Urinary bladder (tissue), 4 donors: ENCODE results near the gene RPL13. TPM values are rescaled to one million over a fixed set of nuclear protein-coding genes. Genes with fewer than 3 reads are reported as not detected.

Experiments
- DNase-seq: peaks from one replicate; pipeline ENCODE4 v3.0.0-alpha.2; 2015; ENCODE audit errors: extremely low spot score
- H3K27ac ChIP-seq: one replicate; pipeline ENCODE4 v1.5.1; 2013; ENCODE audit warnings: low read depth, mild to moderate bottlenecking, moderate library complexity
- H3K36me3 ChIP-seq: one replicate; pipeline ENCODE4 v1.6.1; 2013; ENCODE audit warnings: mild to moderate bottlenecking, moderate library complexity; ENCODE audit not compliant: insufficient read depth
- H3K4me1 ChIP-seq: one replicate; pipeline ENCODE4 v1.6.1; 2013; ENCODE audit warnings: mild to moderate bottlenecking, moderate library complexity; ENCODE audit not compliant: insufficient read depth
- H3K4me3 ChIP-seq: one replicate; pipeline ENCODE4 v1.5.1; 2013; ENCODE audit warnings: low read depth, low read length
- WGBS: extraction: QIAGEN DNeasy Blood & Tissue Kit; methylation state at CpG from one replicate; pipeline ENCODE4 v1.1.7; 2013; 5-methylcytosine and 5-hydroxymethylcytosine counted together
- polyA plus RNA-seq: library from polyadenylated mRNA; stranded (reverse); fragments of 200-250 nt; gene quantifications from one replicate; pipeline ENCODE4 v1.2.3, GENCODE V29; 2013
- total RNA-seq: library from RNA; depleted of rRNA; stranded (reverse); fragments of >200 nt; gene quantifications from one replicate; pipeline ENCODE4 v1.2.3, GENCODE V29; 2014
- donor health status: healthy with polysubstance abuse.
- donor health status: healthy.

Gene RPL13
- total and polyA plus RNA-seq, 2 donors = 2,031 to 7,650 TPM

DNA sequence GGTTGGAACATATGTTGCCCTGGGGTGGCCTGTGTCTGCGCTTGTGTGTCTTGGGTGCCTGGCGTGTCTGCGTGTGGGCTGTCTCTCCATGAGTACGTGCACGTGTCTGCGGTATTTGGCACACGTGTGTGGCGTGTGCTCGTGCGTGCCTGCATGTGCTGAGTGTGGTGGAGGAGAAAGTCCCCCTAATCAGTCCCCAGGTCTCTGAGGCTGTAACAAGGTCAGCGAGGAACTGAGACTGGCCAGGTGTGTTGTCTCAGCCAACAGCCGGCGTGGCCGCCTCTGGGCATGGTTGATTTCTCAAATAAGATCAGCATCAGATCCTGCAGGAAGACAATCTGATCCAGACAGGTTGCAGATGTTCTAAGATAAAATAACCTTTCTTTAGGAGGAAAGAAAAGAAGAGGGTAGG lies 11.6 kb downstream of the RPL13 start:
- WGBS = 36% methylated on average over 14 of the region's 14 CpGs
- Histone ChIP-seq H3K4me1 (peaks cover 3% of the 10 kb centered on the region), H3K4me3 (no peak overlapping the region), H3K27ac (no peak overlapping the region), H3K36me3 (no peaks in the 10 kb centered on the region)
- DNase-seq = no peak

DNA sequence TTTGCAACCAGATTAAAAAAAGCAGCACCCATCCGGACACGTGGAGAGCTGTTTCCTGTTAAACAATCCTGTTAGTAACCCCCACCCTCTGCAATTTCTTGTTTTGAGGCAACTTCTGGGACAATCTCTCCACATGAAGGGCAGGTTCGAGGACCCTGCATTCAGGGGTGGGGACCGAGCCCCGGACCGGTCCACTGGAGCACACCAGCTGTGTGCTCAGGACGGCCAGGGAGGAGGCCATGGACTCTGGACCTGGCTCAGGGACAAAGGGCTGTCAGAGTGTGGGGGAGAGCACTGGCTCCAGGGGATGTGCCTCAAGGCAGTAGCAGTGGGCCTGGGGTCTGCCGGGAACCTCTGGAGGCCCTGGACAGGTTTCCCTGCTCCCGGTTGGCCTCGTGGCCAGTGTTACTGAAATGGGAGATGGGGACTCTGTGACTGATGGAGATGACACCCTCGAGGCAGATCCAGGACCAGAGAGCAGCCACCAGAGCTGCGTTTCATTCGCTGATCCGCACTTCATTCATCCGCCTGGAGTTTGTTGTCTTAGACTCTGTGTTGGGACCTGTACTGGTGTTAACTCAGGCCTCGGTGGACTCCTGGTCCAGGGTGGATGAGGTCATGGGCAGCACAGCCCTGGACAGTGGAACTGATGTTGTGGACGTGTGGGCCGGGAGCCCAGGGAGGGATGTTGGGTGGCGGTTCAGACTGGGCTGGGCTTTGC lies 12.2 kb downstream of the RPL13 start:
- no peak for DNase-seq
- Histone ChIP-seq H3K27ac (no peak overlapping the region), H3K36me3 (no peaks in the 10 kb centered on the region), H3K4me1 (peaks cover 3% of the 10 kb centered on the region), H3K4me3 (no peak overlapping the region)
- 70% methylated on average over 19 of the region's 19 CpGs for WGBS

GRCh38 chr16:89573826-89574680 lies 13.6 kb downstream of the RPL13 start:
- no peak overlapping the region for H3K4me3 ChIP-seq
- peaks cover 3% of the 10 kb centered on the region for H3K4me1 ChIP-seq

GRCh38 chr16:89574681-89575246 lies 14.3 kb downstream of the RPL13 start:
- WGBS = 3% methylated on average over 55 of the region's 55 CpGs
- Histone ChIP-seq H3K27ac (no peak overlapping the region), H3K4me3 (peak overlapping the region; percentile 38), H3K36me3 (no peaks in the 10 kb centered on the region), H3K4me1 (peaks cover 3% of the 10 kb centered on the region)
- DNase-seq = no peak

More at GRCh38 chr16:89573826-89574680, 13.6 kb downstream of the RPL13 start:
- 79% methylated on average over 31 of the region's 31 CpGs for WGBS
- Histone ChIP-seq H3K27ac (no peak overlapping the region), H3K36me3 (no peaks in the 10 kb centered on the region)
- no peak for DNase-seq

DNA sequence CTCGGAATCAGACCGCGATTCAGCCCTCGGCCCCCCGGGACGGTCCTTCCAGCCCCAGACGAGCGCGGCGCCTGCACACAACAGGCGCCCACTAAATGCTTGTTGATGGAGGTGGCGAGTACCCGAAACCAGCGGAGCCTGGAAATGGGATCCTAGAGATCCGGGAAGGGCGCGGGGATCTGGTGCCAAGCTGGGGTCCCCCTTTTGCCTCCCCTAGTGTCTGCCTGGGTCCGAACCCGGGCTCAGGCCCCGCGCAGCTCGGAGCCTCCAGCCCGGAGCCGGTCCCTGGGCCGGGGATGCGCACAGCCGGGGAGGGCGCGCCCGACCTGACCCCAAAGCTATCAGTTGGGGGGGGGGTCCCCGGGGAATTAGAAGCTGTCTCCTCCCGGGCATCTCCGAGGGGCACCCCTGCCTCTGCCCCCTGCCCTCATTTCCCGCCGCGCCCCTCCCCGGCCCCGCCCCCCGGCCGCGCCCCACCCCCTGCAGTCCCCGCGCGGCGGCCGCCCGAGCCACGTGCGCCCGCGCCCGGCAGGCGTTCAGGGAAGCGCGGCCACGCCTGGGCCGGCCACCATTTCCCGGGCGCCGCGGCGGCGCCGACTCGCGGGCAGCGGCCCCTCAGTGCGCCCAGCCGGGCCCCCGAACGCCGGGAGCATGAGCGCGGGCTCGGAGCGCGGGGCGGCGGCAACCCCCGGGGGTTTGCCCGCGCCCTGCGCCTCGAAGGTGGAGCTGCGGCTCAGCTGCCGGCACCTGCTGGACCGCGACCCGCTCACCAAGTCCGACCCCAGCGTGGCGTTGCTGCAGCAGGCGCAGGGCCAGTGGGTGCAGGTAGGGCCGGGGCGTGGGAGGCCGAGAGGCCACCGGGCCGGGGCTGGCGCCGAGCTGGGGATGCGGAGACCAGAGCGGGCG lies 15.0 kb downstream of the RPL13 start, which contains the start of gene CPNE7:
TSS of gene CPNE7 (plus strand) at position 512 of the 906 bp plus-strand sequence. CDS start at position 652, 140 bp downstream.
- H3K4me3 ChIP-seq = peak within 1 kb of the TSS; percentile 38
- H3K4me1 ChIP-seq = peaks cover 3% of the 10 kb centered on the region
- no peak for DNase-seq
- H3K27ac ChIP-seq = no peak within 1 kb of the TSS
- WGBS = 1% methylated on average over 103 of the region's 103 CpGs
- no peaks in the 10 kb centered on the region for H3K36me3 ChIP-seq

DNA sequence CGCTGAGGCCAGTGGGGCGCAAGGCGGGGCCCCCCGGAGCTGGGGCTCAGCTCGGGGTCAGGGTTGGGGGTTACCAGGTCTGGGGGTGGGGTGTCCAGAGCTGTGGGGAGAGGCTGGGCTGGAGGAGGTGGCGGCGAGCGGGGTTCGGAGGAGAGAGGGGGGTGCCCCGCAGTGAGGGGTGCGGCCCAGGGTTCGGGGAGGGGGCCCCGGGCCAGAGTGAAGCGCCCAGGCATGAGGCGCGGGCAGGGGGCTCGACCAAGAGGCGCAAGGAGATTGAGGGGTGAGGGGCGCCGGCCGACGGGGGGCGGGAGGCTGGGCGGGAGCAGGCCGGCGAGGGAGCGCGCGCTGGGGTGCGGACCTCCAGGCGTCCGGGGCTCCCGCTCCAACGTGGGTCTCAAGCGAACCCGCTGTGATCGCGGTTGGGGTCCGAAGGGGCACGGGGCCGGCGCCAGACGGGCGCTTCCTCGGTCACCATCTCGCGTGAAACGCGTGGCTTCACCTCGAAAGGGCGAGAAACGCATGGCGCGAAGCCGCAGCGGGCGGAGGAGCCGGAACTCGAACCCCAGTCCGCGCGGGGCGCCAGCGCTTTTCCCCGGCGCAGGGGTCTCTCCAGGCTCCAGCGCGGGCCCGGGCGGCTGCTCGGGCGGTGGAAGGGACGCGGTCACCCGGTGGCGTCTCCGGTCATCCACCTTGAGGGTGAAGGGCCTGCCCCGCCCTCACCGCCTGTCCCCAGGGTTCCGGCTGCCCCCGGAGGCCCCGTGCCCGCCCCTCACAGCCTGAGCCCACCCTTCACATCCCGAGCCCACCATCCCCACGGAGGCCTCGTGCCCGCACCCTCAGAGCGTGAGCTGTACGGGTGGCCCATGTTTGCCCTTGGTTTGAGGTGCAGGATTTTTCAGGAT lies 15.9 kb downstream of the RPL13 start:
- H3K4me3 ChIP-seq = peak overlapping the region; percentile 38
- 16% methylated on average over 89 of the region's 89 CpGs for WGBS
- no peak for DNase-seq
- H3K4me1 ChIP-seq = peaks cover 3% of the 10 kb centered on the region
- no peak overlapping the region for H3K27ac ChIP-seq
- no peaks in the 10 kb centered on the region for H3K36me3 ChIP-seq

GRCh38 chr16:89577055-89577759 lies 16.7 kb downstream of the RPL13 start:
- H3K27ac ChIP-seq = no peak overlapping the region
- no peaks in the 10 kb centered on the region for H3K36me3 ChIP-seq
- peaks cover 3% of the 10 kb centered on the region for H3K4me1 ChIP-seq
- DNase-seq = no peak
- H3K4me3 ChIP-seq = no peak overlapping the region
- WGBS = 89% methylated on average over 25 of the region's 25 CpGs

DNA sequence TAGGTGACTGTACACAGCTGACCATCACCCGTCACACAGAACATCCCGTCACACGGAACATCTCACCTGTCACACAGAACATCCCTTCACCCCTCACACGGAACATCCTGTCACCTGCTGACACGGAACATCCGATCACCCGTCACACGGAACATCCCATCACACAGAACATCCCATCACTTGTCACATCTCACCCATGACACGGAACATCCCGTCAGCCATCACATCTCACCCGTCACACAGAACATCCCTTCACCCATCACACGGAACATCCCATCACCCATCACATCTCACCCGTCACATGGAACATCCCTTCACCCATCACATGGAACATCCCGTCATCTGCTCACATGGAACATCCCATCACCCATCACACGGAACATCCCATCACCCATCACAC lies 18.9 kb downstream of the RPL13 start:
- no peak for DNase-seq
- Histone ChIP-seq H3K27ac (no peak overlapping the region), H3K4me1 (peaks cover 3% of the 10 kb centered on the region), H3K4me3 (no peak overlapping the region), H3K36me3 (no peaks in the 10 kb centered on the region)
- 93% methylated on average over 15 of the region's 15 CpGs for WGBS

DNA sequence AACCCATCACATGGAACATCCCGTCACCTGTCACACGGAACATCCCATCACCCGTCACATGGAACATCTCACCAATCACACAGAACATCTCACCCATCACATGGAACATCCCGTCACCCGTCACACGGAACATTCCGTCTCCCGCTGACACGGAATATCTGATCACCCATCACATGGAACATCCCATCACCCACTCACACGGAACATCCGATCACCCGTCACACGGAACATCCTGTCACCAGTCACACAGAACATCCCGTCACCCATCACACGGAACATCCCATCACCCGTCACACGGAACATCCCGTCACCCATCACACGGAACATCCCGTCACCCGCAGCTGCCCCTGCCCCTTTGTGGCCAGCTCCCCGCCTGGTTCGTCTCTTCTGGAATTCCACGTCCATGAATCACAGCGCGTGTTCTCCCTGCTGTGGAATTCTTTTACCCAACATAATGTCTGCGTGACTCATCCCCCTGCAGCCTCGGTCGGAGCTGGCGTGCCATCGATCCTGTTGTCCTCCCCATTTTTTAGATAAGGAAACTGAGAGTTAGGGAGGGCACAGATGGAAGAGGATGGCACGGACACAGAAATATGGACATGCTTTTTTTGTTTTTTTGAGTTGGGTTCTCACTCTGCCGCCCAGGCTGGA lies 20.7 kb downstream of the RPL13 start:
- no peak overlapping the region for H3K4me3 ChIP-seq
- DNase-seq = no peak
- WGBS = 88% methylated on average over 33 of the region's 33 CpGs
- no peaks in the 10 kb centered on the region for H3K4me1 ChIP-seq
- H3K27ac ChIP-seq = no peak overlapping the region
- H3K36me3 ChIP-seq = no peaks in the 10 kb centered on the region

DNA sequence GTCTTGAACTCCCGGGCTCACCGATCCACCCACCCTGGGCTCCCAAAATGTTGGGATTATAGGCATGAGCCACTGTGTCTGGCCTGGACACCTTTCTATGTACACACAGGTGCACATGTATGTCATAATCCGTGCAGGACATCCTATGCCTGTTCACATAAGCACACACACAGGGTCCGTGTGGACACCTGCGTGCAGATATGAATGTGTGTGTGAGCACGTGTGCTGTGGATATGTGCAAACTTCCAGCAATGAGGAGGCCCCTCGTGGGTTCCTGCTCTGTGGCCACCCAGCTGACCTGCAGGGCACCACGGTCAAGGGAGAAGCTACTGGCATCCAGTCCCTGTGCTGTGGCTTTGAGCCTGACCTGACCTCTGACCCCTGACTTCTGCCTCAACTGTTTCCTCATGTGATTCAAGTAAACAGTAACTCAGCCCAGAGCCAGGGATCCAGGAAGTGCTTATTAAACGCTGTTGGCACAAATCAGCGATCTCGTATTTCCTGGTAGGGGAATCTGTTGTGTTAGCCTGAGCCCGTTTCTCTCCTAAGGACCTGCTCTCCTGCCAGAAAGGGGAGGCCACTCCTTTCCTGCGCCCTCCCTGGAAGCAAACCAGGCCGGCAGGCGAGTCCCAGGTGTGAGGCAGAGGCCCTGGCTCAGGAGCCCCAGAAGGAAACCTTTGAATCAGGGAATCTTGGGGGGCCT lies 21.5 kb downstream of the RPL13 start:
- H3K36me3 ChIP-seq = no peaks in the 10 kb centered on the region
- H3K4me1 ChIP-seq = no peaks in the 10 kb centered on the region
- no peak overlapping the region for H3K4me3 ChIP-seq
- H3K27ac ChIP-seq = no peak overlapping the region
- WGBS = 53% methylated on average over 15 of the region's 15 CpGs
- DNase-seq = no peak

- no peak overlapping the region for H3K4me3 ChIP-seq
- no peak for DNase-seq
- 92% methylated on average over 19 of the region's 19 CpGs for WGBS
- no peak overlapping the region for H3K27ac ChIP-seq
- no peaks in the 10 kb centered on the region for H3K4me1 ChIP-seq
- H3K36me3 ChIP-seq = no peaks in the 10 kb centered on the region
Observed at GRCh38 chr16:89582614-89583196, 22.2 kb downstream of the RPL13 start.
